Measurements from ENCODE around the gene KLKB1. TPM values are rescaled to one million over a fixed set of nuclear protein-coding genes. Genes with fewer than 3 reads are reported as not detected.

Gene KLKB1
- total and polyA plus RNA-seq, 7 donors = 0.36 to 3.9 (median 0.66) TPM

DNA sequence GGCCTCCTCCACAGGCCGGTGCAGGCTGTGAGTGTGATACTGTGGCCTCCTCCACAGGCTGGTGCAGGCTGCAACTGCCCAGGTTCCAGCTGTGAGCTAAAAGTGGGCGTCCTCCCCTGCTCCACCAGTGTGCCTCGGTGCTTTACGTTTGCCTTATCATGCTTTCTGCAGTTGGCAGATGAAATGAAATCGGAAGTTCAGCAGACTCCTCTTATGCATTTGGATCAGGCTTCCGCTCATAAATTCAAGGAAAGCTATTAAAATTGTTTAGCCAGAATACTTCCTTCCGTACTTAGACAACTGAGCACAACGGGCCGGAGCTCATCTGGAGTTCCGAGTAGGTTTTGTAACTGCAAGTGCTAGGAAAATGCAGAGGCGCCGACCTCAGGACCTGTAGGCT, 23.9 kb upstream of the KLKB1 start:
- H3K36me3 ChIP-seq = peaks cover 0 to 1% (median 0%) of the 10 kb centered on the region in 4 donors
- peak overlapping the region in 1 of 4 donors; percentile 41 for H3K4me3 ChIP-seq
- H3K4me1 ChIP-seq = peaks cover 0 to 16% (median 7%) of the 10 kb centered on the region in 4 donors
- peak overlapping the region in 2 of 4 donors; percentile 68 to 70 for H3K27ac ChIP-seq
- H3K27me3 ChIP-seq = no peaks in the 10 kb centered on the region
- DNase-seq = no peak
- intact Hi-C loops (cut with DNase I) = no loop called here
- TF ChIP-seq, protein P1, sequence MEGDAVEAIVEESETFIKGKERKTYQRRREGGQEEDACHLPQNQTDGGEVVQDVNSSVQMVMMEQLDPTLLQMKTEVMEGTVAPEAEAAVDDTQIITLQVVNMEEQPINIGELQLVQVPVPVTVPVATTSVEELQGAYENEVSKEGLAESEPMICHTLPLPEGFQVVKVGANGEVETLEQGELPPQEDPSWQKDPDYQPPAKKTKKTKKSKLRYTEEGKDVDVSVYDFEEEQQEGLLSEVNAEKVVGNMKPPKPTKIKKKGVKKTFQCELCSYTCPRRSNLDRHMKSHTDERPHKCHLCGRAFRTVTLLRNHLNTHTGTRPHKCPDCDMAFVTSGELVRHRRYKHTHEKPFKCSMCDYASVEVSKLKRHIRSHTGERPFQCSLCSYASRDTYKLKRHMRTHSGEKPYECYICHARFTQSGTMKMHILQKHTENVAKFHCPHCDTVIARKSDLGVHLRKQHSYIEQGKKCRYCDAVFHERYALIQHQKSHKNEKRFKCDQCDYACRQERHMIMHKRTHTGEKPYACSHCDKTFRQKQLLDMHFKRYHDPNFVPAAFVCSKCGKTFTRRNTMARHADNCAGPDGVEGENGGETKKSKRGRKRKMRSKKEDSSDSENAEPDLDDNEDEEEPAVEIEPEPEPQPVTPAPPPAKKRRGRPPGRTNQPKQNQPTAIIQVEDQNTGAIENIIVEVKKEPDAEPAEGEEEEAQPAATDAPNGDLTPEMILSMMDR (IDR thresholded peaks at IDR 0.05) = no peak
- TF ChIP-seq POLR2AphosphoS5 (IDR thresholded peaks at IDR 0.05) = peak in 2 of 4 donors; percentile 20 to 34
- WGBS, 2 donors = 49 to 55% methylated on average over 12 of the region's 12 CpGs
- no peaks in the 10 kb centered on the region for H3K9me3 ChIP-seq

DNA sequence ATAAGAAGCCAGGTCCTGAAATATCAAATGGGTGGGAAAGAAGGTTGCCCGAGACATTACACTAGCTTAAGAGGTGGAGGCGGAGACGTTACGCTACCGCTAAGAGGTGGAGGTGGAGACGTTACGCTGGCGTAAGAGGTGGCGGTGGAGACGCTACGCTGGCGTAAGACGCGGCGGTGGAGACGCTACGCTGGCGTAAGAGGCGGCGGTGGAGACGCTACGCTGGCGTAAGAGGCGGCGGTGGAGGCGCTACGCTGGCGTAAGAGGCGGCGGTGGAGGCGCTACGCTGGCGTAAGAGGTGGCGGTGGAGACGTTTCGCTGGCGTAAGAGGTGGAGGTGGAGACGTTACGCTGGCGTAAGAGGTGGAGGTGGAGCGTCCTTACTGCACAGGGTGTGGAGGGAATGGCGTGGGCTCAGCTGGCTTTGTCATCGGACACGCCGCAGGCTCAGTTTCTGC, 23.2 kb upstream of the KLKB1 start:
- Histone ChIP-seq H3K36me3 (peaks cover 0 to 6% (median 4%) of the 10 kb centered on the region in 4 donors), H3K4me3 (peak overlapping the region in 2 of 4 donors; percentile 20 to 41), H3K9me3 (no peaks in the 10 kb centered on the region), H3K27ac (peak overlapping the region in 2 of 4 donors; percentile 68 to 70), H3K4me1 (peaks cover 0 to 16% (median 7%) of the 10 kb centered on the region in 4 donors), H3K27me3 (no peaks in the 10 kb centered on the region)
- intact Hi-C loops (cut with DNase I) = no loop called here
- TF ChIP-seq POLR2A (IDR thresholded peaks at IDR 0.05) = no peak
- no peak for TF ChIP-seq POLR2AphosphoS5 (IDR thresholded peaks at IDR 0.05)
- TF ChIP-seq, protein P1 (IDR thresholded peaks at IDR 0.05) = no peak
- no peak for TF ChIP-seq EP300 (IDR thresholded peaks at IDR 0.05)
- peak; percentile 81 for DNase-seq
- 53 to 55% methylated on average over 45 of the region's 45 CpGs for WGBS, 2 donors

DNA sequence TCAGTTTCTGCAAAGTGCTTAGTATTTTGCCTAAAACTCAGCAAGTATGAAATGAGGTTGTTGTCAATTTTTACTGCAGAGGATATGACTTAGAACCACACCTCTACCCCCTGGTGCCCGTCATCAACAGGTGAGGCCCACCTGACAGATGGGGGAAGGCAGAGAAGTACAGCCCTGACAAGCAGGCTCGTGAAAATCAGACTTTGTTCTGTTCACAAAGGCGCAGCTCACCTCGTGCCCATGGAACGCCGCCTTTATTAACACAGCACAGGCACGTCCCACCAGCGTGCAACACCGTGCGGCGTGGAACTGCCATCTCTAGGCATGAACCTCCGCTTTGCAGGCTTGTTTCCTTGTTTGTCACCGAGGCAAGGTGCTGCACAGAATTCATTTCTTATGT, 22.6 kb upstream of the KLKB1 start:
- Histone ChIP-seq H3K4me3 (peak overlapping the region in 2 of 4 donors; percentile 20 to 41), H3K9me3 (no peaks in the 10 kb centered on the region), H3K27ac (peak overlapping the region in 2 of 4 donors; percentile 68 to 70), H3K27me3 (no peaks in the 10 kb centered on the region), H3K4me1 (peaks cover 0 to 16% (median 7%) of the 10 kb centered on the region in 4 donors), H3K36me3 (peaks cover 0 to 11% (median 7%) of the 10 kb centered on the region in 4 donors)
- no peak for TF ChIP-seq POLR2A (IDR thresholded peaks at IDR 0.05)
- TF ChIP-seq POLR2AphosphoS5 (IDR thresholded peaks at IDR 0.05) = no peak
- no peak for TF ChIP-seq EP300 (IDR thresholded peaks at IDR 0.05)
- TF ChIP-seq, protein P1 (IDR thresholded peaks at IDR 0.05) = no peak
- intact Hi-C loops (cut with DNase I) = no loop called here
- DNase-seq = no peak
- WGBS, 2 donors = 24 to 64% methylated on average over 13 of the region's 13 CpGs

DNA sequence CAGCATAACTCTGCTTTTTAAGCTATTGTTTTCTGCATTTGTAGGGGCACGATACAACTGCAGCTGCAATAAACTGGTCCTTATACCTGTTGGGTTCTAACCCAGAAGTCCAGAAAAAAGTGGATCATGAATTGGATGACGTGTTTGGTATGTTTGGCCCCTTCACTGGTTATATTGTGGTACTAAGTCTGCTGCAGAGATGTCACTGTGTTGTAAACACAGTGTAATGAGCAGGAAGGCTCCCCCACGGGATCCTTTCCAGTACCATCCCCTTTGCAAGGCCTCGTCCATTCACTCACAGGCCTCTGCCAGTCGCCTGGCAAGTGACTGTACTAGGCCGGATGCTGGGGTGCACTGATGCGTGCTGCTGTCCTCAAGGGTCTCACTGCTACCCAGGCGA, 22.2 kb upstream of the KLKB1 start:
- Histone ChIP-seq H3K4me3 (no peak overlapping the region), H3K4me1 (peaks cover 0 to 16% (median 7%) of the 10 kb centered on the region in 4 donors), H3K27me3 (no peaks in the 10 kb centered on the region), H3K9me3 (no peaks in the 10 kb centered on the region), H3K27ac (no peak overlapping the region), H3K36me3 (peaks cover 0 to 15% (median 8%) of the 10 kb centered on the region in 4 donors)
- DNase-seq = no peak
- TF ChIP-seq POLR2AphosphoS5 (IDR thresholded peaks at IDR 0.05) = no peak
- TF ChIP-seq, protein P1 (IDR thresholded peaks at IDR 0.05) = no peak
- no peak for TF ChIP-seq EP300 (IDR thresholded peaks at IDR 0.05)
- TF ChIP-seq POLR2A (IDR thresholded peaks at IDR 0.05) = no peak
- intact Hi-C loops (cut with DNase I) = no loop called here
- 63 to 78% methylated on average over 8 of the region's 8 CpGs for WGBS, 2 donors
